CD14-positive monocyte (primary cell): Measurements from ENCODE around the gene PHC2. TPM values are rescaled to one million over a fixed set of nuclear protein-coding genes. Genes with fewer than 3 reads are reported as not detected.
A peak's percentile ranks its signal among the peaks of the same experiment; 100 is the strongest.

Experiments used
- DNase-seq, 3 donors: peaks; one replicate each; pipeline ENCODE4 v3.0.0-alpha.2; 2011 to 2022
- H2AFZ ChIP-seq: 2 replicates; pipeline ENCODE4 v1.6.0; 2012; ENCODE audit warnings: mild to moderate bottlenecking, low read depth, low read length, inconsistent platforms; ENCODE audit not compliant: insufficient read depth, poor library complexity, severe bottlenecking
- H3K27ac ChIP-seq, 2 donors: 1 replicate in 1 of 2; 2 replicates in 1 of 2; pipeline ENCODE4 v1.5.1; 2012 to 2013; ENCODE audit warnings: low read length in 2 of 2, control low read depth in 1 of 2, inconsistent platforms in 1 of 2, low read depth in 1 of 2, mild to moderate bottlenecking in 1 of 2
- H3K27me3 ChIP-seq, 2 donors: one replicate each; pipeline versions ENCODE4 v1.6.0 to v1.6.1; 2011 to 2013; ENCODE audit warnings: low read length in 2 of 2; ENCODE audit not compliant: control insufficient read depth in 2 of 2, insufficient read depth in 2 of 2
- H3K36me3 ChIP-seq, 2 donors: replicated peaks in 1 of 2; 1 replicate in 1 of 2; 2 replicates in 1 of 2; pipeline versions ENCODE4 v1.5.1 to v1.6.1; 2012 to 2013; ENCODE audit warnings: low read length in 2 of 2, control low read depth in 1 of 2, inconsistent platforms in 1 of 2, mild to moderate bottlenecking in 1 of 2; ENCODE audit not compliant: insufficient read depth in 2 of 2, control insufficient read depth in 1 of 2
- H3K4me1 ChIP-seq, 2 donors: 1 replicate in 1 of 2; 2 replicates in 1 of 2; pipeline versions ENCODE4 v1.5.1 to v1.6.1; 2012 to 2013; ENCODE audit warnings: low read length in 2 of 2, control low read depth in 1 of 2, inconsistent platforms in 1 of 2, mild to moderate bottlenecking in 1 of 2, moderate library complexity in 1 of 2; ENCODE audit not compliant: insufficient read depth in 2 of 2, control insufficient read depth in 1 of 2
- H3K4me2 ChIP-seq: replicated peaks from 2 replicates; pipeline ENCODE3; 2012; ENCODE audit warnings: low read length, moderate library complexity, mild to moderate bottlenecking; ENCODE audit not compliant: poor library complexity, severe bottlenecking; ENCODE audit errors: extremely low read depth
- H3K4me3 ChIP-seq, 3 experiments: fragments of 200-600 bp in 1 of 3; sonication (generic) in 1 of 3; replicated peaks in 1 of 3; 1 replicate in 2 of 3; 2 replicates in 1 of 3; pipeline ENCODE4 v1.5.1; 2011 to 2013; ENCODE audit warnings: low read length in 3 of 3, mild to moderate bottlenecking in 3 of 3, control low read depth in 2 of 3, low read depth in 2 of 3, inconsistent platforms in 1 of 3, moderate library complexity in 1 of 3
- H3K79me2 ChIP-seq: 2 replicates; pipeline ENCODE4 v1.6.0; 2012; ENCODE audit warnings: mild to moderate bottlenecking, control low read depth, inconsistent platforms, low read length, moderate library complexity; ENCODE audit not compliant: insufficient read depth
- H3K9ac ChIP-seq: 2 replicates; pipeline ENCODE4 v1.6.0; 2017; ENCODE audit warnings: low read length, mild to moderate bottlenecking; ENCODE audit not compliant: insufficient read depth, poor library complexity, severe bottlenecking
- H3K9me3 ChIP-seq, 2 donors: replicated peaks in 1 of 2; 1 replicate in 1 of 2; 2 replicates in 1 of 2; pipeline versions ENCODE4 v1.5.1 to v1.6.1; 2012 to 2013; ENCODE audit warnings: low read length in 2 of 2, control low read depth in 1 of 2; ENCODE audit not compliant: control insufficient read depth in 1 of 2, insufficient read depth in 1 of 2
- H4K20me1 ChIP-seq: 2 replicates; pipeline ENCODE4 v1.6.0; 2012; ENCODE audit warnings: mild to moderate bottlenecking, low read length, control low read depth, moderate library complexity; ENCODE audit not compliant: insufficient read depth
- H3K27ac Mint-ChIP-seq, 7 donors: one replicate each; pipeline ENCODE4 v1.8.0; 2020; ENCODE audit warnings: mild to moderate bottlenecking in 7 of 7, mixed read lengths in 7 of 7, moderate library complexity in 6 of 7, inconsistent platforms in 2 of 7
- H3K27me3 Mint-ChIP-seq, 3 donors: one replicate each; pipeline ENCODE4 v1.8.0; 2021 to 2022; ENCODE audit warnings: low read depth in 3 of 3, mild to moderate bottlenecking in 3 of 3, mixed read lengths in 3 of 3, moderate library complexity in 3 of 3, inconsistent platforms in 1 of 3
- H3K36me3 Mint-ChIP-seq, 2 donors: one replicate each; pipeline ENCODE4 v1.8.0; 2020; ENCODE audit warnings: mixed read lengths in 2 of 2, inconsistent platforms in 1 of 2, mild to moderate bottlenecking in 1 of 2
- H3K4me1 Mint-ChIP-seq: one replicate; pipeline ENCODE4 v1.8.0; 2020; ENCODE audit warnings: mild to moderate bottlenecking, mixed read lengths
- H3K4me3 Mint-ChIP-seq, 2 donors: one replicate each; pipeline ENCODE4 v1.8.0; 2020; ENCODE audit warnings: mild to moderate bottlenecking in 2 of 2, mixed read lengths in 2 of 2, moderate library complexity in 1 of 2
- H3K9me3 Mint-ChIP-seq, 7 donors: one replicate each; pipeline ENCODE4 v1.8.0; 2020 to 2022; ENCODE audit warnings: mixed read lengths in 7 of 7, mild to moderate bottlenecking in 6 of 7, moderate library complexity in 6 of 7, inconsistent platforms in 2 of 7
- WGBS: methylation state at CpG from one replicate; pipeline ENCODE4 v1.1.5; 2013; ENCODE audit warnings: missing lambda C conversion rate; ENCODE audit not compliant: insufficient coverage; 5-methylcytosine and 5-hydroxymethylcytosine counted together
- intact Hi-C, 2 donors: fragments of 100-400 bp; cut with micrococcal nuclease; formaldehyde crosslinking; loops; one replicate each; pipeline versions ENCODE4 v1.15.0 to v1.15.1; 2023
- polyA plus RNA-seq, 3 donors: library from polyadenylated mRNA; depleted of rRNA in 1 of 3; unstranded in 2 of 3; stranded (reverse) in 1 of 3; fragments of 300-500 nt in 2 of 3; fragments of >200 nt in 1 of 3; fragmentation: Illumina TruSeq in 2 of 3; gene quantifications; 1 replicate in 2 of 3; 2 replicates in 1 of 3; pipeline ENCODE4 v1.2.3, GENCODE V29; 2012 to 2021
- TF ChIP-seq, protein P1 (sequence below): fragments of 200-600 bp; IDR thresholded peaks from one replicate; pipeline ENCODE4 v1.8.0; 2022; ENCODE audit warnings: antibody characterized with exemption, mild to moderate bottlenecking

PHC2 gene
- polyA plus RNA-seq, 3 donors: 18.9 to 85.3 (median 53.1) TPM

DNA sequence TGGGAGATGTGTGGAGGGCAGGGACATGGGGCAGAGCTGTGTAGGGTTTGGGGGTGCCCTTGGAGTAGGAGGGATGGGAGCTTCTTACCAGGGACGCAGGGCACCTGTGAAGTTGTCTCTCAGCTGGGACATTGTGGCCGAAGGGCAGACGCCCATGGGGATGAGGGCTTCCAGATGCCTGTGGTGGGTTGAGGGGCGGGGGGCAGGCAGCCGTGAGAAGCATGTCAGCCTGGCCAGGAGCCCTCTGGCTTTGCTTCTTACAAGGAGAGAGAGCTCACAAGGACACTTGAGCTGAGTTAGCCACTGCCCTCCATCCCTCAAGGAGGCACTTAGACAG, 118.5 kb downstream of the PHC2 start:
- 100% methylated on average over 5 of the region's 5 CpGs for WGBS
- intact Hi-C loops: no loop called here
- no peaks in the 10 kb centered on the region for H4K20me1 ChIP-seq

DNA sequence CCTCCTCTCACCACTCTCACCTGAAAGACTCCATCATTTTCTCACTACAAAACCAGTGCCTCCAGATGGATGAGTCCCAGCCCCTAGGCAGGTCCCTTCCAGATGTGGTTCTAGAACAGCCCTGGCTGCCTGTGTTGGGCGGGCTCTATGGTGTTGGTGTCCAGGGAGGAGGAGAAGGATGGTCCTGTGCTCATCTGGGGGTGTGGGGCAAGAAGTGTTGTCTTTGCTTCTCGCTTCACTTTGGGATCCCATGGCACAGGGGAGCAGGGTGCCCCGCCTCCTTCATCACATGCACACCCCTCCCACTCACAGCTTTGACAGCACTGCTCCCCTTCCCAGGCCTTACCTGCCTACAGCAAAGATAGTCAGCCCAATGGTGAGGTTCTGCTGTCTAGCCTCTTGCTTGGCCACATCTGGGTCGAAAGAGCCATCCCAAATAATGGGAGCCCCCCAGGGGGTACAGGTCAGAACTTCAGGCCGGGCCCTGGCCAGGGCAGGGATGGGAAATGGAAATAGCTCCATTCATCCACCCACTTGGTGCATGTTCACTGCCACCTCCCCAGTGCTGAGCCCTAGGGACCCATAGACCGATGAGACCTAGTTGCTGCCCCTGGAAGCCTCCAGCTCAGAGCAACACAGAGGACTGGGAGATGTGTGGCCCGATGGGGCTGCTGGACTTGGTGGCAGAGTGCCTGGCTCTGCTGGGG, 119.0 kb downstream of the PHC2 start:
- TF ChIP-seq, protein P1, sequence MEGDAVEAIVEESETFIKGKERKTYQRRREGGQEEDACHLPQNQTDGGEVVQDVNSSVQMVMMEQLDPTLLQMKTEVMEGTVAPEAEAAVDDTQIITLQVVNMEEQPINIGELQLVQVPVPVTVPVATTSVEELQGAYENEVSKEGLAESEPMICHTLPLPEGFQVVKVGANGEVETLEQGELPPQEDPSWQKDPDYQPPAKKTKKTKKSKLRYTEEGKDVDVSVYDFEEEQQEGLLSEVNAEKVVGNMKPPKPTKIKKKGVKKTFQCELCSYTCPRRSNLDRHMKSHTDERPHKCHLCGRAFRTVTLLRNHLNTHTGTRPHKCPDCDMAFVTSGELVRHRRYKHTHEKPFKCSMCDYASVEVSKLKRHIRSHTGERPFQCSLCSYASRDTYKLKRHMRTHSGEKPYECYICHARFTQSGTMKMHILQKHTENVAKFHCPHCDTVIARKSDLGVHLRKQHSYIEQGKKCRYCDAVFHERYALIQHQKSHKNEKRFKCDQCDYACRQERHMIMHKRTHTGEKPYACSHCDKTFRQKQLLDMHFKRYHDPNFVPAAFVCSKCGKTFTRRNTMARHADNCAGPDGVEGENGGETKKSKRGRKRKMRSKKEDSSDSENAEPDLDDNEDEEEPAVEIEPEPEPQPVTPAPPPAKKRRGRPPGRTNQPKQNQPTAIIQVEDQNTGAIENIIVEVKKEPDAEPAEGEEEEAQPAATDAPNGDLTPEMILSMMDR: no peak
- intact Hi-C loops: no loop called here
- Histone ChIP-seq H2AFZ (no peak overlapping the region), H3K27ac (no peak overlapping the region), H4K20me1 (no peaks in the 10 kb centered on the region), H3K4me3 (no peak overlapping the region), H3K9me3 (no peaks in the 10 kb centered on the region), H3K36me3 (no peaks in the 10 kb centered on the region), H3K9ac (no peak overlapping the region), H3K79me2 (no peaks in the 10 kb centered on the region), H3K27me3 (peaks cover 0 to 6% of the 10 kb centered on the region in 2 donors), H3K4me1 (peaks cover 2 to 3% of the 10 kb centered on the region in 2 donors), H3K4me2 (no peak overlapping the region)
- Mint-ChIP-seq H3K4me3 (no peak overlapping the region), H3K4me1 (peaks cover 7% of the 10 kb centered on the region), H3K36me3 (no peaks in the 10 kb centered on the region), H3K9me3 (peaks cover 0 to 8% (median 3%) of the 10 kb centered on the region in 7 donors), H3K27ac (peak overlapping the region in 1 of 7 donors; percentile 28), H3K27me3 (peaks cover 8 to 20% (median 16%) of the 10 kb centered on the region in 3 donors)
- 92% methylated on average over 6 of the region's 7 CpGs for WGBS
- no peak for DNase-seq

More for the DNA sequence above, 118.5 kb downstream of the PHC2 start:
- Histone ChIP-seq H3K79me2 (no peaks in the 10 kb centered on the region), H3K9me3 (no peaks in the 10 kb centered on the region), H3K4me3 (no peak overlapping the region), H2AFZ (no peak overlapping the region), H3K4me1 (no peaks in the 10 kb centered on the region), H3K9ac (no peak overlapping the region), H3K27me3 (peaks cover 0 to 4% of the 10 kb centered on the region in 2 donors), H3K36me3 (no peaks in the 10 kb centered on the region), H3K4me2 (no peak overlapping the region), H3K27ac (no peak overlapping the region)
- DNase-seq: no peak
- Mint-ChIP-seq H3K4me3 (no peak overlapping the region), H3K9me3 (peaks cover 0 to 7% (median 1%) of the 10 kb centered on the region in 7 donors), H3K36me3 (no peaks in the 10 kb centered on the region), H3K27ac (no peak overlapping the region), H3K4me1 (peaks cover 5% of the 10 kb centered on the region), H3K27me3 (peaks cover 6 to 17% (median 15%) of the 10 kb centered on the region in 3 donors)
- TF ChIP-seq, protein P1: no peak
